DND-41 (cell line): ENCODE data around the gene XRN1.

Experiments
- ATAC-seq: fragments of 200-7000 bp; cut with Tn5 transposase; 3 replicates; pipeline ENCODE4 v1.9.1; 2021; ENCODE audit warnings: low read depth; ENCODE audit not compliant: insufficient read depth
- DNase-seq: peaks from one replicate; pipeline ENCODE4 v3.0.0-alpha.2; 2020
- H2AFZ ChIP-seq: 2 replicates; pipeline ENCODE4 v1.6.0; 2012; ENCODE audit warnings: low read depth, low read length
- H3K27ac ChIP-seq: 2 replicates; pipeline ENCODE4 v1.5.1; 2012; ENCODE audit warnings: low read length, inconsistent platforms
- H3K27me3 ChIP-seq: fragments of 200-600 bp; sonication (generic); 2 replicates; pipeline ENCODE4 v1.6.0; 2012; ENCODE audit warnings: low read length, mild to moderate bottlenecking, inconsistent platforms; ENCODE audit not compliant: insufficient read depth, poor library complexity
- H3K36me3 ChIP-seq: 2 replicates; pipeline ENCODE4 v1.5.1; 2012; ENCODE audit warnings: low read length, inconsistent platforms; ENCODE audit not compliant: insufficient read depth
- H3K4me1 ChIP-seq: 2 replicates; pipeline ENCODE4 v1.5.1; 2012; ENCODE audit warnings: mild to moderate bottlenecking, low read length; ENCODE audit not compliant: insufficient read depth
- H3K4me2 ChIP-seq: 2 replicates; pipeline ENCODE4 v1.6.0; 2012; ENCODE audit warnings: mild to moderate bottlenecking, moderate library complexity, low read length, inconsistent platforms; ENCODE audit not compliant: insufficient read depth
- H3K4me3 ChIP-seq, 2 experiments: fragments of 200-600 bp in 1 of 2; shearing (Covaris generic) in 1 of 2; 2 replicates each; pipeline ENCODE4 v1.5.1; 2012 to 2016; ENCODE audit warnings: inconsistent platforms in 2 of 2, low read length in 2 of 2, mild to moderate bottlenecking in 2 of 2, low read depth in 1 of 2, moderate library complexity in 1 of 2
- H3K79me2 ChIP-seq: 2 replicates; pipeline ENCODE4 v1.6.0; 2012; ENCODE audit warnings: low read length, inconsistent platforms; ENCODE audit not compliant: insufficient read depth
- H3K9ac ChIP-seq: 2 replicates; pipeline ENCODE4 v1.6.0; 2012; ENCODE audit warnings: low read depth, mild to moderate bottlenecking, inconsistent platforms, low read length, moderate library complexity
- H3K9me3 ChIP-seq: 2 replicates; pipeline ENCODE4 v1.5.1; 2012; ENCODE audit warnings: low read length, moderate library complexity, mild to moderate bottlenecking, inconsistent platforms; ENCODE audit not compliant: insufficient read depth, severe bottlenecking
- H4K20me1 ChIP-seq: 2 replicates; pipeline ENCODE4 v1.6.0; 2012; ENCODE audit warnings: low read length; ENCODE audit not compliant: insufficient read depth
- EZH2 ChIP-seq: IDR thresholded peaks from 3 replicates; pipeline ENCODE4 v1.6.1; 2012; ENCODE audit warnings: borderline replicate concordance, low read depth, mild to moderate bottlenecking, moderate library complexity, low read length, inconsistent platforms; ENCODE audit not compliant: severe bottlenecking
- TF ChIP-seq, protein P1 (sequence below): IDR thresholded peaks from 2 replicates; pipeline ENCODE4 v1.5.1; 2012; ENCODE audit warnings: borderline replicate concordance, low read length, moderate library complexity, mild to moderate bottlenecking; ENCODE audit not compliant: poor library complexity, severe bottlenecking; ENCODE audit errors: extremely low read depth

Gene XRN1

GRCh38 chr3:142268426-142268825 lies 179.4 kb downstream of the XRN1 start:
- H3K9me3 ChIP-seq, result no peaks in the 10 kb centered on the region

DNA sequence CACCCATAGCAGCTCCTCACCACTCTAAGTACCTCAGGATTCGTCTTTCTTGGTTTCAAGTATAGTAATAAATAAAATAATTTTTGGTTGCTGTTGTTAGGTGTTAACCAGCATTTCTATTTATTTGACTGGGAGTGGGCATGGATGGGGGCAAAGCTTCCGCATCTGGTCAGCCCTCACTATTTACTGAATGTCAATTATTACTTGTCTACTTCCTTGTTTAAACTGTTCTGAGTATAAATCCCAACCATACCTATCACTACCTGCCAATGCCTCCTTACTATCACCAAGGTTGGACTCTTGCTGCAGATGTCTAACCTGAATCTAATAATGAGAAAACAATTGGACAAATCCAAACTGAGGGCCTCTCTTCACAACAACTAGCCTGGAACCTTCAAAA lies 180.6 kb downstream of the XRN1 start:
- no peak overlapping the region for H3K4me2 ChIP-seq
- H3K9ac ChIP-seq, result no peak overlapping the region
- H3K27me3 ChIP-seq, result no peaks in the 10 kb centered on the region
- no peak overlapping the region for H3K27ac ChIP-seq
- H4K20me1 ChIP-seq, result no peaks in the 10 kb centered on the region
- no peaks in the 10 kb centered on the region for H3K36me3 ChIP-seq
- no peak overlapping the region for H2AFZ ChIP-seq
- H3K4me3 ChIP-seq, result no peak overlapping the region
- H3K4me1 ChIP-seq, result peaks cover 5% of the 10 kb centered on the region; the same call in 1 of the 2 replicates
- H3K79me2 ChIP-seq, result no peaks in the 10 kb centered on the region
- no peak for TF ChIP-seq EZH2
- TF ChIP-seq, protein P1, sequence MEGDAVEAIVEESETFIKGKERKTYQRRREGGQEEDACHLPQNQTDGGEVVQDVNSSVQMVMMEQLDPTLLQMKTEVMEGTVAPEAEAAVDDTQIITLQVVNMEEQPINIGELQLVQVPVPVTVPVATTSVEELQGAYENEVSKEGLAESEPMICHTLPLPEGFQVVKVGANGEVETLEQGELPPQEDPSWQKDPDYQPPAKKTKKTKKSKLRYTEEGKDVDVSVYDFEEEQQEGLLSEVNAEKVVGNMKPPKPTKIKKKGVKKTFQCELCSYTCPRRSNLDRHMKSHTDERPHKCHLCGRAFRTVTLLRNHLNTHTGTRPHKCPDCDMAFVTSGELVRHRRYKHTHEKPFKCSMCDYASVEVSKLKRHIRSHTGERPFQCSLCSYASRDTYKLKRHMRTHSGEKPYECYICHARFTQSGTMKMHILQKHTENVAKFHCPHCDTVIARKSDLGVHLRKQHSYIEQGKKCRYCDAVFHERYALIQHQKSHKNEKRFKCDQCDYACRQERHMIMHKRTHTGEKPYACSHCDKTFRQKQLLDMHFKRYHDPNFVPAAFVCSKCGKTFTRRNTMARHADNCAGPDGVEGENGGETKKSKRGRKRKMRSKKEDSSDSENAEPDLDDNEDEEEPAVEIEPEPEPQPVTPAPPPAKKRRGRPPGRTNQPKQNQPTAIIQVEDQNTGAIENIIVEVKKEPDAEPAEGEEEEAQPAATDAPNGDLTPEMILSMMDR, result no peak
- H3K9me3 ChIP-seq, result no peaks in the 10 kb centered on the region
- DNase-seq, result no peak
- ATAC-seq, result no peak

More at GRCh38 chr3:142268426-142268825, 179.4 kb downstream of the XRN1 start:
- Histone ChIP-seq H3K4me1 (peaks cover 5% of the 10 kb centered on the region; the same call in 1 of the 2 replicates), H3K27me3 (no peaks in the 10 kb centered on the region), H3K27ac (no peak overlapping the region), H2AFZ (no peak overlapping the region), H3K36me3 (no peaks in the 10 kb centered on the region), H4K20me1 (no peaks in the 10 kb centered on the region), H3K4me2 (no peak overlapping the region), H3K79me2 (no peaks in the 10 kb centered on the region), H3K4me3 (no peak overlapping the region), H3K9ac (no peak overlapping the region)
- TF ChIP-seq, protein P1, result no peak
- no peak for TF ChIP-seq EZH2
- ATAC-seq (no peak), DNase-seq (no peak)

- Histone ChIP-seq H2AFZ (no peak overlapping the region), H3K27ac (no peak overlapping the region), H3K4me1 (no peaks in the 10 kb centered on the region), H3K79me2 (no peaks in the 10 kb centered on the region), H3K36me3 (no peaks in the 10 kb centered on the region), H3K27me3 (no peaks in the 10 kb centered on the region), H3K9ac (no peak overlapping the region), H3K9me3 (no peaks in the 10 kb centered on the region), H3K4me3 (no peak overlapping the region), H3K4me2 (no peak overlapping the region), H4K20me1 (no peaks in the 10 kb centered on the region)
- DNase-seq, result no peak
- ATAC-seq, result no peak
- no peak for TF ChIP-seq EZH2
- TF ChIP-seq, protein P1, result no peak
These were observed 184.7 kb downstream of the XRN1 start for GRCh38 chr3:142263112-142263511.

DNA sequence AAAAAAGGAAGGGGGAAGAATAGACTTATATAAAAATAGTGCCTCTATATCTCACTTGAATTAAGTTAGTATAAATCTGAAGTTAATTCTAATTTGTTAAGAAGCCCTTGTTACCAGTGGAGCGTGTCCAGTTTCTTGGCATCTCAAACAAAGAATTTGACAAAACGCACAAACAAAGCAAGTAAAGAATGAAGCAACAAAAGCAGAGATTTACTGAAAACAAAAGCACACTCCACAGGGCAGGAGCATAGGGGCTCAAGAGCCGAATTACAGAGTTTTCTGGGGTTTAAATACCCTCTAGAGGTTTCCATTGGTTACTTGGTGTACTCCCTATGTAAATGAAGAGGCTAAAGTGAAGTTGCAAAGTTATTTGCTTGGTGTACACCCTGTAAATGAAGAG lies 188.5 kb downstream of the XRN1 start:
- TF ChIP-seq, protein P1, result no peak
- TF ChIP-seq EZH2, result no peak
- Histone ChIP-seq H3K4me2 (no peak overlapping the region), H4K20me1 (no peaks in the 10 kb centered on the region), H3K27me3 (no peaks in the 10 kb centered on the region), H3K27ac (no peak overlapping the region), H3K36me3 (no peaks in the 10 kb centered on the region), H2AFZ (no peak overlapping the region; the same call in 1 of the 2 replicates), H3K9me3 (peaks cover 3% of the 10 kb centered on the region), H3K4me3 (no peak overlapping the region), H3K9ac (no peak overlapping the region), H3K79me2 (no peaks in the 10 kb centered on the region), H3K4me1 (no peaks in the 10 kb centered on the region)
- DNase-seq (no peak), ATAC-seq (no peak)
